HG02943 (cell line): ENCODE results near the gene ELP5.

Experiments
- ATAC-seq: cut with Tn5 transposase; IDR thresholded peaks from one replicate; pipeline ENCODE4 v1.9.1; 2021; ENCODE audit warnings: mild to moderate bottlenecking, low read depth, moderate library complexity; ENCODE audit not compliant: unreplicated experiment

The ELP5 gene

GRCh38 chr17:7306911-7307685 lies 55.1 kb downstream of the ELP5 start, which contains the start of gene EIF5A:
EIF5A (plus strand) TSS chr17:7307628; CDS start chr17:7309636, 2,008 bp downstream.
- ATAC-seq, result peak; percentile 72

GRCh38 chr17:7307686-7308624 lies 55.9 kb downstream of the ELP5 start:
- ATAC-seq, result no peak

DNA sequence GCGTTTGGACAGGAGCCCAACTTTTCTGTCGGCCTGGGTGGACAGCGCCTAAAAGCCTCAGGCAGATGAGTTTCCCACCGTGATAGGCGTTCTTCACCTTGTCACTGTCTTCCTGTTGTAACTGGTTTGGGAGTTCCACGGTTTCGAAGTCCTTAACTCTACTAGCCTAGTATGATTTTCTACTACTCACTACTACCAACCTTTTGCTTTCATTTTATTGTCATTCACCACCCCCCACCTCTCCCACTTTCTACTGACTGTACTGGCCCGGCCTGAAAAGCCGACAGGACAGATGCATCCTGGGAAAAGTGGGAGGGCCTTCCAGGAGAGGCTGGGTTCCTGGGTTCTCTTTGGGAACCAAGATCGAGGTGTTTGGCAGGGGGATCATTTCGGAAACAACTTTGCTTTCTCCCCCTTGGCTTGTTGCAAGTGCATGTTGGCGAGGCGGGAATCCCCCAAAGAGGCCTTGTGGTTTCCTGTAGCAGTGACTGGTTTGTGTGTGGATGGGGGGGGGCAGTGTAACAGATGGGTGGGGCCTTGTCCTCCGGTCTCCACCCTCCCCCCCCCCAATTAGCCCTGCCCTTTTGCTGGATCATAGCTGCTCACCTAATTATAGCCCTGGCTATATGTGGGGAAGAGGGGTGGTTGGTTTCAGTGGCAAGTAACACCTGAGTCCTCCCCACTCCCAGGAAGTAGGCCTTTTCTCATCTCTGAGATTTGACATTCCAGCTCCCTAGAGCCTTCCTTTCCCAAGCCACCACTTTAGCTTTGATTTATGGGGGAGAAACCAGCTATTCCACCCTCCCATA lies 56.8 kb downstream of the ELP5 start:
- no peak for ATAC-seq
